SK-N-MC (cell line): ENCODE data around the gene BSPRY.
"Not testable (repeated sequence)": the region's sequence is repeated elsewhere in the genome, so short reads cannot be mapped to it uniquely, and the experiment has no call there.

ENCODE experiments used
- DNase-seq: peaks from one replicate; pipeline ENCODE4 v3.0.0-alpha.2; 2011; ENCODE audit warnings: low read depth, low spot score
- H3K27ac ChIP-seq: fragments of 200-600 bp; sonication (generic); 2 replicates; pipeline ENCODE4 v1.5.1; 2016; ENCODE audit warnings: mixed run types
- H3K36me3 ChIP-seq: fragments of 200-600 bp; sonication (generic); 2 replicates; pipeline ENCODE4 v1.6.1; 2017; ENCODE audit warnings: antibody characterized with exemption, low read length, mixed read lengths; ENCODE audit not compliant: insufficient read depth
- H3K4me3 ChIP-seq: fragments of 200-600 bp; sonication (generic); 2 replicates; pipeline ENCODE4 v1.5.1; 2016
- H3K9ac ChIP-seq: fragments of 200-600 bp; sonication (generic); 2 replicates; pipeline ENCODE4 v1.8.0; 2017; ENCODE audit warnings: mixed run types, mixed read lengths; ENCODE audit not compliant: insufficient read length
- H3K9me3 ChIP-seq: fragments of 200-600 bp; sonication (generic); 2 replicates; pipeline ENCODE4 v1.6.1; 2017; ENCODE audit warnings: low read depth, mild to moderate bottlenecking, antibody characterized with exemption, low read length, moderate library complexity, mixed read lengths
- EZH2 ChIP-seq: fragments of 200-600 bp; sonication (generic); IDR thresholded peaks from one replicate; pipeline ENCODE4 v1.6.1; 2017; ENCODE audit warnings: antibody characterized with exemption
- FOXP2 ChIP-seq: optimal IDR thresholded peaks from 2 replicates; pipeline ENCODE3; 2011; ENCODE audit warnings: mild to moderate bottlenecking, moderate library complexity; ENCODE audit not compliant: insufficient read depth; ENCODE audit errors: extremely low read length, control extremely low read depth
- POLR2AphosphoS5 ChIP-seq: IDR thresholded peaks from 2 replicates; pipeline ENCODE4 v1.6.1; 2012; ENCODE audit warnings: mild to moderate bottlenecking, low read depth, low read length, borderline replicate concordance

Gene BSPRY

GRCh38 chr9:113370806-113371325, 21.5 kb downstream of the BSPRY start:
- no peak for DNase-seq
- Histone ChIP-seq H3K9ac (no peak overlapping the region), H3K9me3 (no peaks in the 10 kb centered on the region), H3K36me3 (no peaks in the 10 kb centered on the region), H3K4me3 (no peak overlapping the region), H3K27ac (no peak overlapping the region)
- TF ChIP-seq POLR2AphosphoS5 (no peak), EZH2 (no peak), FOXP2 (no peak)

DNA sequence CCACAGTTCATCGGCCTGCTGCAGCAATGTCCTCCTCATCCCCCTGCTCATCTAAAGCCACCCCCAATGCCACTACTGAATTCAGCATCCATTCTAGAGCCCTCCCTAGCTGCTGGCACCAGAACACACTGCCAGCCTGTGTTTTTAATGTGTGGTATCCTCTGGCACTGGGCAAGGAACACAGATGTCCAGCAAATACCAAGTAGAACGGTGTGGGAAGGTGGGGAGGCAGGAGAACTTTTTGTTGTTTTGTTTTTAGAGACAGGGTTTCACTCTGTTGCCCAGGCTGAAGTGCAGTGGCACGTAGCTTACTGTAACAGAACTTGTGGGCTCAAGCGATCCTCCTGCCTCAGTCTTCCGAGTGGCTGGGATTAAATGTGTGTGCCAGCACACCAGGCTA, 22.7 kb downstream of the BSPRY start:
- H3K9ac ChIP-seq = no peak overlapping the region
- TF ChIP-seq POLR2AphosphoS5 (no peak), FOXP2 (no peak)

GRCh38 chr9:113373256-113373655, 23.9 kb downstream of the BSPRY start:
- H3K9me3 ChIP-seq = no peaks in the 10 kb centered on the region
- no peak overlapping the region for H3K4me3 ChIP-seq
- H3K9ac ChIP-seq = no peak overlapping the region
- H3K36me3 ChIP-seq = no peaks in the 10 kb centered on the region
- no peak overlapping the region for H3K27ac ChIP-seq
- no peak for DNase-seq
- TF ChIP-seq FOXP2 (no peak), POLR2AphosphoS5 (no peak), EZH2 (no peak)

More for the DNA sequence above, 22.7 kb downstream of the BSPRY start:
- DNase-seq = no peak
- Histone ChIP-seq H3K9me3 (no peaks in the 10 kb centered on the region), H3K27ac (no peak overlapping the region), H3K4me3 (no peak overlapping the region), H3K36me3 (no peaks in the 10 kb centered on the region)

DNA sequence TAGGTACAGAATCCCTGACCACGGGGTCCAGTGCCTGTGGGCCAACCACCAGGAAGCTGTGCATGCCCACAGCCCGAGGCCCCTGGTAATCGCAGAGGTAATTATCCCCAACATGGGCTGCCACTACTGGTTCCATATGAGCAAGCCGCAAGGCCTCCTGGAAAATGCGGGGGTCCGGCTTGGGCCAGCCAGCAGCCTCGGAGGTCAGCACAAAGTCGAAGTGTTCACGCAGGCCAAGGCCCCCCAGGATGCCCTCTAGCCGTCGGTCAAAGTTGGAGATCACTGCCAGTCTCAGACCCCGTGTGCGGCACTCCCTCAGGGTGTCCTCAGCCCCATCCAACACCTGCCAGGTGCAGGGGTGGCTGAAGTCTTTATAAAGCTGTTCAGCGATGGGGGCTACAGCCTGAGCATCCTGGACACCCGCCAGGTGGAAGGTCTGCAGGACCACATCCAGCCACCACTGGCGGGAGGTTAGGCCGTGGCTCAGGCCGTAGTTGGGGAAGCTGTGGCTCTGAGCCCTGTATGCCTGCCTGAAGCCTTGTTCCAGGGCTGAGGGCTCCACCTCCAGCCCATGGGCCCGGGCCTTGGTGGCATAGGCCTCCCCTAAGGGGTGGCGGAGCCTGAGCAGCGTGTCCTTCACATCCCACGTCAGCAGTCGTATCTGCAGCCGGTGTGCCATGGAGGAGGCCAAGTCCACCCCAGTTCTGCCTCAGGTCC, 24.5 kb downstream of the BSPRY start:
- Histone ChIP-seq H3K9me3 (no peaks in the 10 kb centered on the region), H3K9ac (no peak overlapping the region), H3K36me3 (no peaks in the 10 kb centered on the region), H3K27ac (no peak overlapping the region), H3K4me3 (no peak overlapping the region)
- TF ChIP-seq FOXP2 (no peak), EZH2 (no peak), POLR2AphosphoS5 (no peak)
- DNase-seq = no peak

- no peak overlapping the region for H3K9ac ChIP-seq
- no peak overlapping the region for H3K4me3 ChIP-seq
- no peaks in the 10 kb centered on the region for H3K36me3 ChIP-seq
- no peaks in the 10 kb centered on the region for H3K9me3 ChIP-seq
- H3K27ac ChIP-seq = no peak overlapping the region
- TF ChIP-seq EZH2 = no peak
- no peak for TF ChIP-seq FOXP2
- no peak for TF ChIP-seq POLR2AphosphoS5
- no peak for DNase-seq
These were observed 26.0 kb downstream of the BSPRY start for GRCh38 chr9:113375057-113376023.

GRCh38 chr9:113376634-113377567, 27.6 kb downstream of the BSPRY start, which contains the start of gene HDHD3:
Gene HDHD3, minus strand, starts transcription at chr9:113376986. Its CDS starts 2,632 bp downstream, at chr9:113374354.
- TF ChIP-seq EZH2 = no peak
- no peak for TF ChIP-seq FOXP2
- peak; percentile 78 for TF ChIP-seq POLR2AphosphoS5
- no peak within 1 kb of the TSS for H3K27ac ChIP-seq
- H3K36me3 ChIP-seq = no peaks in the 10 kb centered on the region
- no peaks in the 10 kb centered on the region for H3K9me3 ChIP-seq
- peak within 1 kb of the TSS; percentile 81 for H3K9ac ChIP-seq
- H3K4me3 ChIP-seq = peak within 1 kb of the TSS; percentile 87
- DNase-seq = no peak

DNA sequence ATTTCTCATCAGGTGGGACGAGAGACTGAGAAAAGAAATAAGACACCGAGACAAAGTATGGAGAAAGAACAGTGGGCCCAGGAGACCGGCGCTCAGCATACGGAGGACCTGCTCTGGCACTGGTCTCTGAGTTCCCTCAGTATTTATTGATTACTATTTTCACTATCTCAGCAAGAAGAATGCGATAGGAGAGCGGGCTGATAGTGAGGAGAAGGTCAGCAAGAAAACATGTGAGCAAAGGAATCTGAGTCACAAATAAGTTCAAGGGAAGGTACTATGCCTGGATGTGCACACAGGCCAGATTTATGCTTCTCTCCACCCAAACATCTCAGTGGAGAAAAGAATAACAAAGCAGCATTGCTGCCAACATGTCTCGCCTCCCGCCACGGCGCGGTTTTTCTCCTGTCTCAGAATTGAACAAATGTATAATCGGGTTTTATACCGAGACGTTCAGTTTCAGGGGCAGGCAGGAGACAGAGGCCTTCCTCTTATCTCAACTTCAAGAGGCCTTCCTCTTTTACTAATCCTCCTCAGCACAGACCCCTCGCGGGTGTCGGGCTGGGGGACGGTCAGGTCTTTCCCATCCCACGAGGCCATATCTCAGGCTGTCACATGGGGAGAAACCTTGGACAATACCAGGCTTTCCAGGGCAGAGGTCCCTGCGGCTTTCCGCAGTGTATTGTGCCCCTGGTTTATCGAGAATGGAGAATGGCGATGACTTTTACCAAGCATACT, 29.9 kb downstream of the BSPRY start:
- H3K9me3 ChIP-seq, DNase-seq, H3K4me3 ChIP-seq, H3K36me3 ChIP-seq, H3K27ac ChIP-seq, H3K9ac ChIP-seq: not testable (repeated sequence)

GRCh38 chr9:113379829-113380210, 30.5 kb downstream of the BSPRY start:
- H3K9ac ChIP-seq, H3K9me3 ChIP-seq, H3K36me3 ChIP-seq, H3K27ac ChIP-seq, H3K4me3 ChIP-seq, DNase-seq: not testable (repeated sequence)
